ENCODE results near the gene CCR3.

DNA sequence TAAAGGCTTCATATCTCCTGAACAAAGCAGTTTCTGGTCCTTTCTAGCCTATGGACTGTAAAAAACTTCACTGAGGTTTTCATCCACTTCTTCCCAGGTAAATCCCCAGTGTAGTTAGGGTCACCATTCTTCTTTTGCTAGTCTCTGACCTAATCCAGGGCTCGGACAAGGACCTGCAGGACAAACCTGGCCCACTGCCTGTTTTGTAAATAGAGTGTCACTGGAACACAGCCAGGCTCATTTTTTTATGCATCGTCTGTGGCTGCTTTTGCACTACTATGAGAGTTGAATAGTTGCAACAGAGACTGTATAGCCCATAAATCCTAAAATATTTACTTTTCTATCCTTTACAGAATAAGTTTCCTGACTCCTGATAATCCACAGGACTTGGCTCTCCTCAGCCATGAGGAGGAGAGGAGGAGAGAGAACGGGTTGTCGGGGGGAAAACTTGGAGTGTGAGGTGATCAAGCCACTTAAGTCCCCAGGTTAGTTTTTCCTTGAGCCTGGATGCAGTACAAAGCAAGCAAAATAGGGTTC is 29.0 kb downstream of the CCR3 start:
- TF ChIP-seq, protein P1, sequence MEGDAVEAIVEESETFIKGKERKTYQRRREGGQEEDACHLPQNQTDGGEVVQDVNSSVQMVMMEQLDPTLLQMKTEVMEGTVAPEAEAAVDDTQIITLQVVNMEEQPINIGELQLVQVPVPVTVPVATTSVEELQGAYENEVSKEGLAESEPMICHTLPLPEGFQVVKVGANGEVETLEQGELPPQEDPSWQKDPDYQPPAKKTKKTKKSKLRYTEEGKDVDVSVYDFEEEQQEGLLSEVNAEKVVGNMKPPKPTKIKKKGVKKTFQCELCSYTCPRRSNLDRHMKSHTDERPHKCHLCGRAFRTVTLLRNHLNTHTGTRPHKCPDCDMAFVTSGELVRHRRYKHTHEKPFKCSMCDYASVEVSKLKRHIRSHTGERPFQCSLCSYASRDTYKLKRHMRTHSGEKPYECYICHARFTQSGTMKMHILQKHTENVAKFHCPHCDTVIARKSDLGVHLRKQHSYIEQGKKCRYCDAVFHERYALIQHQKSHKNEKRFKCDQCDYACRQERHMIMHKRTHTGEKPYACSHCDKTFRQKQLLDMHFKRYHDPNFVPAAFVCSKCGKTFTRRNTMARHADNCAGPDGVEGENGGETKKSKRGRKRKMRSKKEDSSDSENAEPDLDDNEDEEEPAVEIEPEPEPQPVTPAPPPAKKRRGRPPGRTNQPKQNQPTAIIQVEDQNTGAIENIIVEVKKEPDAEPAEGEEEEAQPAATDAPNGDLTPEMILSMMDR (IDR thresholded peaks at IDR 0.05) = no peak
- TF ChIP-seq, protein P2, sequence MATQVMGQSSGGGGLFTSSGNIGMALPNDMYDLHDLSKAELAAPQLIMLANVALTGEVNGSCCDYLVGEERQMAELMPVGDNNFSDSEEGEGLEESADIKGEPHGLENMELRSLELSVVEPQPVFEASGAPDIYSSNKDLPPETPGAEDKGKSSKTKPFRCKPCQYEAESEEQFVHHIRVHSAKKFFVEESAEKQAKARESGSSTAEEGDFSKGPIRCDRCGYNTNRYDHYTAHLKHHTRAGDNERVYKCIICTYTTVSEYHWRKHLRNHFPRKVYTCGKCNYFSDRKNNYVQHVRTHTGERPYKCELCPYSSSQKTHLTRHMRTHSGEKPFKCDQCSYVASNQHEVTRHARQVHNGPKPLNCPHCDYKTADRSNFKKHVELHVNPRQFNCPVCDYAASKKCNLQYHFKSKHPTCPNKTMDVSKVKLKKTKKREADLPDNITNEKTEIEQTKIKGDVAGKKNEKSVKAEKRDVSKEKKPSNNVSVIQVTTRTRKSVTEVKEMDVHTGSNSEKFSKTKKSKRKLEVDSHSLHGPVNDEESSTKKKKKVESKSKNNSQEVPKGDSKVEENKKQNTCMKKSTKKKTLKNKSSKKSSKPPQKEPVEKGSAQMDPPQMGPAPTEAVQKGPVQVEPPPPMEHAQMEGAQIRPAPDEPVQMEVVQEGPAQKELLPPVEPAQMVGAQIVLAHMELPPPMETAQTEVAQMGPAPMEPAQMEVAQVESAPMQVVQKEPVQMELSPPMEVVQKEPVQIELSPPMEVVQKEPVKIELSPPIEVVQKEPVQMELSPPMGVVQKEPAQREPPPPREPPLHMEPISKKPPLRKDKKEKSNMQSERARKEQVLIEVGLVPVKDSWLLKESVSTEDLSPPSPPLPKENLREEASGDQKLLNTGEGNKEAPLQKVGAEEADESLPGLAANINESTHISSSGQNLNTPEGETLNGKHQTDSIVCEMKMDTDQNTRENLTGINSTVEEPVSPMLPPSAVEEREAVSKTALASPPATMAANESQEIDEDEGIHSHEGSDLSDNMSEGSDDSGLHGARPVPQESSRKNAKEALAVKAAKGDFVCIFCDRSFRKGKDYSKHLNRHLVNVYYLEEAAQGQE (IDR thresholded peaks at IDR 0.05; ENCODE audit: insufficient read depth in 1 of 2, low read depth in 2 of 2, low read length in 1 of 2) = no peak
- TF ChIP-seq POLR2AphosphoS5 (IDR thresholded peaks at IDR 0.05; ENCODE audit: low read depth, low read length) = no peak
- TF ChIP-seq TCF7L2 (IDR thresholded peaks at IDR 0.05; ENCODE audit: low read depth, low read length) = no peak
- TF ChIP-seq SIN3A (IDR thresholded peaks at IDR 0.05; ENCODE audit: borderline replicate concordance, insufficient read depth, low read depth, low read length) = no peak

All from Panc1 (cell line).